HEK293 (cell line): Measurements from ENCODE around the gene SLC38A9.

Experiments
- CTCF ChIA-PET: fragments of 350-600 bp; formaldehyde crosslinking; extraction: SDS; loops from one replicate; lab custom pipeline; 2021; ENCODE audit warnings: antibody characterized with exemption; lab: Yijun Ruan, JAX
- POLR2A ChIA-PET: fragments of 300-600 bp; formaldehyde crosslinking; extraction: SDS; loops from one replicate; lab custom pipeline; 2020; ENCODE audit warnings: antibody characterized with exemption, inconsistent platforms; lab: Yijun Ruan, JAX
- H3K27ac ChIP-seq: fragments of 200-500 bp; sonication (Bioruptor generic); 2 replicates; pipeline ENCODE4 v1.5.1; 2014; ENCODE audit warnings: low read depth, low read length, control low read depth, inconsistent platforms; ENCODE audit errors: extremely low read depth
- H3K36me3 ChIP-seq, 2 experiments: fragments of 200-500 bp in 1 of 2; sonication (Bioruptor generic) in 1 of 2; 1 replicate in 1 of 2; 2 replicates in 1 of 2; pipeline ENCODE4 v1.5.1; 2014 to 2017; ENCODE audit warnings: inconsistent platforms in 2 of 2, low read length in 2 of 2; ENCODE audit not compliant: control insufficient read depth in 2 of 2, insufficient read depth in 1 of 2
- H3K4me1 ChIP-seq: fragments of 200-500 bp; sonication (Bioruptor generic); 2 replicates; pipeline ENCODE4 v1.5.1; 2014; ENCODE audit warnings: mild to moderate bottlenecking, low read length, inconsistent platforms; ENCODE audit not compliant: control insufficient read depth, insufficient read depth
- H3K4me3 ChIP-seq: 2 replicates; pipeline ENCODE4 v1.5.1; 2011; ENCODE audit warnings: low read depth, mild to moderate bottlenecking, control low read depth, low read length, moderate library complexity
- H3K9me3 ChIP-seq: fragments of 200-500 bp; sonication (Bioruptor generic); 2 replicates; pipeline ENCODE4 v1.5.1; 2014; ENCODE audit warnings: low read depth, low read length, inconsistent platforms; ENCODE audit not compliant: control insufficient read depth, insufficient read depth
- AEBP2 ChIP-seq: fragments of 450-650 bp; formaldehyde crosslinking; IDR thresholded peaks from 2 replicates; pipeline ENCODE4 v1.5.1; 2016; ENCODE audit warnings: missing biosample characterization, missing genetic modification characterization, borderline replicate concordance
- BCL11B ChIP-seq: fragments of 450-650 bp; formaldehyde crosslinking; IDR thresholded peaks from 2 replicates; pipeline ENCODE4 v1.5.1; 2016; ENCODE audit warnings: low read depth, missing biosample characterization, missing genetic modification characterization
- KLF10 ChIP-seq: fragments of 450-650 bp; IDR thresholded peaks from 2 replicates; pipeline ENCODE4 v1.5.1; 2018; ENCODE audit warnings: missing biosample characterization, mild to moderate bottlenecking, missing genetic modification characterization
- PRDM6 ChIP-seq: fragments of 450-650 bp; formaldehyde crosslinking; IDR thresholded peaks from 2 replicates; pipeline ENCODE4 v1.5.1; 2017; ENCODE audit warnings: missing biosample characterization, missing genetic modification characterization
- SETDB1 ChIP-seq: IDR thresholded peaks from one replicate; pipeline ENCODE4 v1.6.1; 2017; ENCODE audit warnings: mild to moderate bottlenecking, low read length, moderate library complexity, mixed read lengths; ENCODE audit not compliant: insufficient read length
- ZBTB20 ChIP-seq: fragments of 450-650 bp; formaldehyde crosslinking; IDR thresholded peaks from 2 replicates; pipeline ENCODE4 v1.5.1; 2016; ENCODE audit warnings: missing biosample characterization, missing genetic modification characterization
- ZNF114 ChIP-seq: fragments of 450-650 bp; formaldehyde crosslinking; IDR thresholded peaks from 2 replicates; pipeline ENCODE4 v1.5.0; 2017; ENCODE audit warnings: missing biosample characterization, missing genetic modification characterization
- ZNF140 ChIP-seq: fragments of 450-650 bp; formaldehyde crosslinking; IDR thresholded peaks from 2 replicates; pipeline ENCODE4 v1.5.1; 2016; ENCODE audit warnings: missing biosample characterization, missing genetic modification characterization
- ZNF214 ChIP-seq: fragments of 450-650 bp; formaldehyde crosslinking; IDR thresholded peaks from 2 replicates; pipeline ENCODE4 v1.5.1; 2017; ENCODE audit warnings: missing biosample characterization, mild to moderate bottlenecking, missing genetic modification characterization, borderline replicate concordance
- ZNF23 ChIP-seq: fragments of 450-650 bp; formaldehyde crosslinking; IDR thresholded peaks from 2 replicates; pipeline ENCODE4 v1.5.1; 2016; ENCODE audit warnings: missing biosample characterization, missing genetic modification characterization, borderline replicate concordance
- ZNF248 ChIP-seq: fragments of 450-650 bp; formaldehyde crosslinking; IDR thresholded peaks from 2 replicates; pipeline ENCODE4 v1.5.1; 2017; ENCODE audit warnings: missing biosample characterization, missing genetic modification characterization
- ZNF366 ChIP-seq: fragments of 450-650 bp; formaldehyde crosslinking; conservative IDR thresholded peaks from 2 replicates; pipeline ENCODE4 v1.5.1; 2016; ENCODE audit warnings: missing biosample characterization, missing genetic modification characterization
- ZNF518A ChIP-seq: fragments of 450-650 bp; formaldehyde crosslinking; conservative IDR thresholded peaks from 2 replicates; pipeline ENCODE4 v1.5.1; 2016; ENCODE audit warnings: low read depth, missing biosample characterization, missing genetic modification characterization
- ZSCAN16 ChIP-seq: fragments of 450-650 bp; formaldehyde crosslinking; IDR thresholded peaks from 2 replicates; pipeline ENCODE4 v1.5.1; 2016; ENCODE audit warnings: missing biosample characterization, missing genetic modification characterization
- ZSCAN18 ChIP-seq: fragments of 450-650 bp; formaldehyde crosslinking; IDR thresholded peaks from 2 replicates; pipeline ENCODE4 v1.5.1; 2016; ENCODE audit warnings: missing biosample characterization, missing genetic modification characterization
- TF ChIP-seq, protein P1 (sequence below): fragments of 450-650 bp; formaldehyde crosslinking; conservative IDR thresholded peaks from 2 replicates; pipeline ENCODE4 v1.5.1; 2016; ENCODE audit warnings: low read depth, missing biosample characterization, missing genetic modification characterization

The SLC38A9 gene

GRCh38 chr5:55623789-55624188 is 88.3 kb downstream of the SLC38A9 start:
- Histone ChIP-seq H3K27ac (no peak overlapping the region), H3K4me1 (0 out of 2 replicates have a peak, but pooled peaks cover 2% of the 10 kb centered on the region)

More at GRCh38 chr5:55623789-55624188, 88.3 kb downstream of the SLC38A9 start:
- no peak for TF ChIP-seq ZSCAN16 (tag by site-specific recombination)
- no peak for TF ChIP-seq ZNF366 (tag by site-specific recombination)
- no peak for TF ChIP-seq ZNF140 (tag by site-specific recombination)
- TF ChIP-seq BCL11B = no peak
- no peak for TF ChIP-seq ZNF23 (tag by site-specific recombination)
- no peak for TF ChIP-seq KLF10 (tag by site-specific recombination)
- TF ChIP-seq PRDM6 (tag by site-specific recombination) = no peak
- TF ChIP-seq ZNF214 (tag by site-specific recombination) = no peak
- no peak for TF ChIP-seq ZNF248
- TF ChIP-seq SETDB1 = no peak
- TF ChIP-seq ZNF518A = no peak
- TF ChIP-seq ZNF114 (tag by site-specific recombination) = no peak
- TF ChIP-seq ZSCAN18 (tag by site-specific recombination) = no peak
- no peak for TF ChIP-seq AEBP2 (tag by site-specific recombination)
- TF ChIP-seq, protein P1, sequence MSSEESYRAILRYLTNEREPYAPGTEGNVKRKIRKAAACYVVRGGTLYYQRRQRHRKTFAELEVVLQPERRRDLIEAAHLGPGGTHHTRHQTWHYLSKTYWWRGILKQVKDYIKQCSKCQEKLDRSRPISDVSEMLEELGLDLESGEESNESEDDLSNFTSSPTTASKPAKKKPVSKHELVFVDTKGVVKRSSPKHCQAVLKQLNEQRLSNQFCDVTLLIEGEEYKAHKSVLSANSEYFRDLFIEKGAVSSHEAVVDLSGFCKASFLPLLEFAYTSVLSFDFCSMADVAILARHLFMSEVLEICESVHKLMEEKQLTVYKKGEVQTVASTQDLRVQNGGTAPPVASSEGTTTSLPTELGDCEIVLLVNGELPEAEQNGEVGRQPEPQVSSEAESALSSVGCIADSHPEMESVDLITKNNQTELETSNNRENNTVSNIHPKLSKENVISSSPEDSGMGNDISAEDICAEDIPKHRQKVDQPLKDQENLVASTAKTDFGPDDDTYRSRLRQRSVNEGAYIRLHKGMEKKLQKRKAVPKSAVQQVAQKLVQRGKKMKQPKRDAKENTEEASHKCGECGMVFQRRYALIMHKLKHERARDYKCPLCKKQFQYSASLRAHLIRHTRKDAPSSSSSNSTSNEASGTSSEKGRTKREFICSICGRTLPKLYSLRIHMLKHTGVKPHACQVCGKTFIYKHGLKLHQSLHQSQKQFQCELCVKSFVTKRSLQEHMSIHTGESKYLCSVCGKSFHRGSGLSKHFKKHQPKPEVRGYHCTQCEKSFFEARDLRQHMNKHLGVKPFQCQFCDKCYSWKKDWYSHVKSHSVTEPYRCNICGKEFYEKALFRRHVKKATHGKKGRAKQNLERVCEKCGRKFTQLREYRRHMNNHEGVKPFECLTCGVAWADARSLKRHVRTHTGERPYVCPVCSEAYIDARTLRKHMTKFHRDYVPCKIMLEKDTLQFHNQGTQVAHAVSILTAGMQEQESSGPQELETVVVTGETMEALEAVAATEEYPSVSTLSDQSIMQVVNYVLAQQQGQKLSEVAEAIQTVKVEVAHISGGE (tag by site-specific recombination) = no peak
- no peak for TF ChIP-seq ZBTB20
- Histone ChIP-seq H3K4me3 (no peak overlapping the region), H3K36me3 (no peaks in the 10 kb centered on the region), H3K9me3 (no peaks in the 10 kb centered on the region)
- CTCF ChIA-PET = interaction anchor here (1.5 kb wide), 1 partner anchor 9 kb away, joined by 3 read pairs; no protein-coding TSS in a partner anchor
- POLR2A ChIA-PET = no interaction called here
